Activated naive CD4-positive, alpha-beta T cell treated with anti-CD3 and anti-CD28 coated beads, Interleukin-2, amount 50 U/mL, for 24 hours (primary cell): Measurements from ENCODE around the gene VIL1.

ENCODE experiments used
- H3K27ac Mint-ChIP-seq: one replicate; pipeline ENCODE4 v1.8.0; 2021; ENCODE audit warnings: mild to moderate bottlenecking, mixed read lengths
- H3K27me3 Mint-ChIP-seq: one replicate; pipeline ENCODE4 v1.8.0; 2021; ENCODE audit warnings: mixed read lengths
- H3K36me3 Mint-ChIP-seq: one replicate; pipeline ENCODE4 v1.8.0; 2021; ENCODE audit warnings: mixed read lengths
- H3K4me1 Mint-ChIP-seq: one replicate; pipeline ENCODE4 v1.8.0; 2021; ENCODE audit warnings: mixed read lengths
- H3K4me3 Mint-ChIP-seq: one replicate; pipeline ENCODE4 v1.8.0; 2021; ENCODE audit warnings: mild to moderate bottlenecking, mixed read lengths
- H3K9me3 Mint-ChIP-seq: one replicate; pipeline ENCODE4 v1.8.0; 2021; ENCODE audit warnings: mixed read lengths

The VIL1 gene

DNA sequence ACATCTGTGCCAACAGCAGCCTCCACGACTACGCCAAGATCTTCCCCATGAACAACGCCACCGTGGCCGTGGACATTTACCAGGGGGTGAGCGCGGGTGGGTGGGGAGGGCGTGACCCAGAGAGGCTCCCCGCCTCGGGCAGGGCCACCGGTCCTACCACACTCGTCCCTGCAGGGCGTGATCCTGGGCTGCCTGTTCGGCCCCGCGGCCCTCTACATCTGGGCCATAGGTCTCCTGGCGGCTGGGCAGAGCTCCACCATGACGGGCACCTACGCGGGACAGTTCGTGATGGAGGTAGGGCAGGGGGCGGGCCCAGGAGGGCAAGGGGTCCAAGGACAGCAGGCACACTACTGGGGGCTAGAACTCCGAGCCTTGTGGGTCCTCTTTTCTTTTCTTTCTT lies 27.7 kb upstream of the VIL1 start:
- Mint-ChIP-seq H3K27ac (peak overlapping the region; percentile 51), H3K36me3 (no peaks in the 10 kb centered on the region), H3K4me3 (no peak overlapping the region), H3K9me3 (no peaks in the 10 kb centered on the region), H3K27me3 (no peaks in the 10 kb centered on the region), H3K4me1 (peaks cover 15% of the 10 kb centered on the region)

GRCh38 chr2:218392459-218392858 lies 26.5 kb upstream of the VIL1 start:
- Mint-ChIP-seq H3K27ac (no peak overlapping the region), H3K4me1 (peaks cover 23% of the 10 kb centered on the region), H3K36me3 (no peaks in the 10 kb centered on the region), H3K27me3 (no peaks in the 10 kb centered on the region), H3K4me3 (no peak overlapping the region), H3K9me3 (no peaks in the 10 kb centered on the region)

GRCh38 chr2:218392891-218393462 lies 25.9 kb upstream of the VIL1 start:
- H3K27ac Mint-ChIP-seq = no peak overlapping the region
- H3K4me1 Mint-ChIP-seq = peaks cover 27% of the 10 kb centered on the region
- no peaks in the 10 kb centered on the region for H3K36me3 Mint-ChIP-seq
- no peaks in the 10 kb centered on the region for H3K27me3 Mint-ChIP-seq
- no peak overlapping the region for H3K4me3 Mint-ChIP-seq
- no peaks in the 10 kb centered on the region for H3K9me3 Mint-ChIP-seq

DNA sequence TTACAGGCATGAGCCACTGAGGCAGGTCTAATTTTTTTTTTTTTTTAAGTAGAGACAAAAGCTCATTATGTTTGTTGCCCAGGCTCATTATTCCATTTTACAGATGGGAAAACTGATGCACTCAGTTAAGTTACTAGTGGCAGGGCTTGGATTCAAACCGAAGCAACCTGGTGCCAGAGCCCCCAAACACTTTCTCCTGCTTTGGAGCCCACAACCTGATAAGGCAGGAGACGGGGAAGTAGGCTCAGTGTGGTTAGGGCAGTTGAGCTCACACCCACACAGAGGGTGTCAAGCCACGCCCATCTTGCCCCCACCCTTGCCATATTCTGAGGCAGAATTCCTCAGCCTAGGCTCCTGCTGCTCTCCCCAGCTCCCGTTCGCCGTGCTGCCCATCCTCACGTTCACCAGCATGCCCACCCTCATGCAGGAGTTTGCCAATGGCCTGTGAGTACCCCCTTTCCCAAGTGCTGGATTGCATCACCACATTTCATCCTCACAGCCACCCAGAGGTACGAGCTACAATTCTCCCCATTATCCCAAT lies 25.1 kb upstream of the VIL1 start:
- peak overlapping the region; percentile 61 for H3K27ac Mint-ChIP-seq
- no peaks in the 10 kb centered on the region for H3K9me3 Mint-ChIP-seq
- H3K4me1 Mint-ChIP-seq = peaks cover 28% of the 10 kb centered on the region
- peak overlapping the region; percentile 1 for H3K4me3 Mint-ChIP-seq
- H3K27me3 Mint-ChIP-seq = no peaks in the 10 kb centered on the region
- H3K36me3 Mint-ChIP-seq = no peaks in the 10 kb centered on the region

DNA sequence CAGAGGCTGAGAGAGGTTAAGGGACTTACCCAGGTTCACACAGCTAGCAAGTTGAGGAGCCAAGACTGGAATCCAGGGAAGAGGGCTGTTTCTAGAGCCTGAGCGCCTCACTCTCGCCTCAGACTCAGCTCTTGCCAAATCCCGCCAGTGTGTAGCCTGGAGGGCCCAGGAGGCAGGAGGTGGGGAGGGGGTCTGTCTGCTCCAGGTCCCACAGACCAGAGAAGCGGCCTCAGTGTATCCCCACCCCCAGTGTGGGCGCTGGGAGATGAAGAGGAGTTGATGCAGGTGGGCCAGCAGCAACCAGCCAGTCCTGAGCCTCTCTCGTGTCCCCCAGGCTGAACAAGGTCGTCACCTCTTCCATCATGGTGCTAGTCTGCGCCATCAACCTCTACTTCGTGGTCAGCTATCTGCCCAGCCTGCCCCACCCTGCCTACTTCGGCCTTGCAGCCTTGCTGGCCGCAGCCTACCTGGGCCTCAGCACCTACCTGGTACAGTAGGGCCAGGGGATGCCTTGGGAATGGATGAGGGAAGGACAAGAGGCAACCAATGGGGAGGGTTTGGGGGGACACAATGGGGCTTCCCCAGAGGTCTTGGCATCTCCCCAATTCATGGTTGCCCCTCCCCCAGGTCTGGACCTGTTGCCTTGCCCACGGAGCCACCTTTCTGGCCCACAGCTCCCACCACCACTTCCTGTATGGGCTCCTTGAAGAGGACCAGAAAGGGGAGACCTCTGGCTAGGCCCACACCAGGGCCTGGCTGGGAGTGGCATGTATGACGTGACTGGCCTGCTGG lies 24.4 kb upstream of the VIL1 start:
- Mint-ChIP-seq H3K36me3 (no peaks in the 10 kb centered on the region), H3K9me3 (no peaks in the 10 kb centered on the region), H3K4me3 (peak overlapping the region; percentile 1), H3K27me3 (no peaks in the 10 kb centered on the region), H3K27ac (peak overlapping the region; percentile 61), H3K4me1 (peaks cover 28% of the 10 kb centered on the region)

- peaks cover 28% of the 10 kb centered on the region for H3K4me1 Mint-ChIP-seq
- H3K36me3 Mint-ChIP-seq = no peaks in the 10 kb centered on the region
- no peak overlapping the region for H3K4me3 Mint-ChIP-seq
- no peak overlapping the region for H3K27ac Mint-ChIP-seq
- H3K27me3 Mint-ChIP-seq = no peaks in the 10 kb centered on the region
- H3K9me3 Mint-ChIP-seq = no peaks in the 10 kb centered on the region
Measured at GRCh38 chr2:218395090-218395444, 23.9 kb upstream of the VIL1 start.

DNA sequence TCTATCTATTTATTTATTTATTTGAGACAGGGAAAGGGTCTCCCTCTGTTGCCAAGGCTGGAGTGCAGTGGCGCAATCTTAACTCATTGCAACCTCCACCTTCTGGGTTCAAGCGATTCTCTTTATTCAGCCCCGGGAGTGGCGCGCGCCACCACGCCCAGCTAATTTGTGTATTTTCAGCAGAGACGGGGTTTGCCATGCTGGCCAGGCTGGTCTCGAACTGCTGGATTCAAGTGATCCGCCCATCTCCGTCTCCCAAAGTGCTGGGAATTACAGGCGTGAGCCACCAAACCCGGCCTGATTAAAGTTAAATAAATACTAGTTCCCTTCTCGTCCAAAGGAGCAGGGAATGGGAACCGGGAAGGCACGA lies 23.5 kb upstream of the VIL1 start:
- peaks cover 28% of the 10 kb centered on the region for H3K4me1 Mint-ChIP-seq
- H3K9me3 Mint-ChIP-seq = no peaks in the 10 kb centered on the region
- H3K27ac Mint-ChIP-seq = peak overlapping the region; percentile 84
- H3K27me3 Mint-ChIP-seq = no peaks in the 10 kb centered on the region
- no peaks in the 10 kb centered on the region for H3K36me3 Mint-ChIP-seq
- H3K4me3 Mint-ChIP-seq = peak overlapping the region; percentile 91

- Mint-ChIP-seq H3K36me3 (no peaks in the 10 kb centered on the region), H3K9me3 (no peaks in the 10 kb centered on the region), H3K27me3 (no peaks in the 10 kb centered on the region), H3K27ac (peak overlapping the region; percentile 93), H3K4me1 (peaks cover 28% of the 10 kb centered on the region), H3K4me3 (peak overlapping the region; percentile 91)
Measured at GRCh38 chr2:218395826-218396687, 22.9 kb upstream of the VIL1 start.

- Mint-ChIP-seq H3K27ac (peak overlapping the region; percentile 70), H3K36me3 (no peaks in the 10 kb centered on the region), H3K9me3 (no peaks in the 10 kb centered on the region), H3K27me3 (no peaks in the 10 kb centered on the region), H3K4me1 (peaks cover 35% of the 10 kb centered on the region), H3K4me3 (peak overlapping the region; percentile 91)
Measured at GRCh38 chr2:218396688-218397462, 22.0 kb upstream of the VIL1 start.

GRCh38 chr2:218397463-218397819 lies 21.5 kb upstream of the VIL1 start:
- H3K27me3 Mint-ChIP-seq = no peaks in the 10 kb centered on the region
- H3K4me3 Mint-ChIP-seq = peak overlapping the region; percentile 91
- peaks cover 38% of the 10 kb centered on the region for H3K4me1 Mint-ChIP-seq
- no peaks in the 10 kb centered on the region for H3K36me3 Mint-ChIP-seq
- peak overlapping the region; percentile 70 for H3K27ac Mint-ChIP-seq
- no peaks in the 10 kb centered on the region for H3K9me3 Mint-ChIP-seq

- Mint-ChIP-seq H3K27ac (peak overlapping the region; percentile 51), H3K27me3 (no peaks in the 10 kb centered on the region), H3K36me3 (no peaks in the 10 kb centered on the region), H3K4me3 (peak overlapping the region; percentile 91), H3K9me3 (no peaks in the 10 kb centered on the region), H3K4me1 (peaks cover 40% of the 10 kb centered on the region)
Measured at GRCh38 chr2:218397820-218398436, 21.0 kb upstream of the VIL1 start.

GRCh38 chr2:218398437-218399390 lies 20.2 kb upstream of the VIL1 start:
- Mint-ChIP-seq H3K27ac (peak overlapping the region; percentile 55), H3K9me3 (no peaks in the 10 kb centered on the region), H3K27me3 (no peaks in the 10 kb centered on the region), H3K36me3 (peaks cover 2% of the 10 kb centered on the region), H3K4me1 (peaks cover 47% of the 10 kb centered on the region), H3K4me3 (peak overlapping the region; percentile 91)

DNA sequence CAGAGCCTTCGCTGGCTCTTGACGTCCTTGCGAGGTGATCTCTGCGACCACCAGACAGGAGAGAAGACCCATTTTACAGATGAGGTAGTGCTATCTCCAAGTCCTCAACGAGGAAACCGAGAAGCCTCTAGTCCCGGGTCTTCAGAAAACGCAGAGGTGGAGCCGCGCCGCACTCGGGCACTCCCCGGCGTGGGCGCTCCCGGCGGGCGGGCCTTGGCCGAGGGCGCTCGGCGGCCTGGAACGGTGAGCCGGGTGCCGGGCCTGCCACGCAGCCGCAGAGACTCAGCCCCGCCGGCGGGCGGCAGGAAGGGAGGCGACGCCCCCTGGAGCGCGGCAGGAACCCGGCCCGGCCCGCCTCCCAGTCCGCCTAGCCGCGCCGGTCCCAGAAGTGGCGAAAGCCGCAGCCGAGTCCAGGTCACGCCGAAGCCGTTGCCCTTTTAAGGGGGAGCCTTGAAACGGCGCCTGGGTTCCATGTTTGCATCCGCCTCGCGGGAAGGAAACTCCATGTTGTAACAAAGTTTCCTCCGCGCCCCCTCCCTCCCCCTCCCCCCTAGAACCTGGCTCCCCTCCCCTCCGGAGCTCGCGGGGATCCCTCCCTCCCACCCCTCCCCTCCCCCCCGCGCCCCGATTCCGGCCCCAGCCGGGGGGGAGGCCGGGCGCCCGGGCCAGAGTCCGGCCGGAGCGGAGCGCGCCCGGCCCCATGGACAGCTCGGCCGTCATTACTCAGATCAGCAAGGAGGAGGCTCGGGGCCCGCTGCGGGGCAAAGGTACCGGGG lies 19.3 kb upstream of the VIL1 start, which contains the start of gene CTDSP1:
Gene CTDSP1 (plus strand): TSS at position 478 of the 776 bp plus-strand sequence. CDS start 223 bp downstream, at position 701.
- peak within 1 kb of the TSS; percentile 81 for H3K27ac Mint-ChIP-seq
- peaks cover 52% of the 10 kb centered on the region for H3K4me1 Mint-ChIP-seq
- H3K27me3 Mint-ChIP-seq = no peaks in the 10 kb centered on the region
- H3K9me3 Mint-ChIP-seq = no peaks in the 10 kb centered on the region
- peak within 1 kb of the TSS; percentile 93 for H3K4me3 Mint-ChIP-seq
- peaks cover 2% of the 10 kb centered on the region for H3K36me3 Mint-ChIP-seq
